ENCODE data around the gene TCF20. TPM values are rescaled to one million over a fixed set of nuclear protein-coding genes. Genes with fewer than 3 reads are reported as not detected.

The TCF20 gene
- total RNA-seq, 4 donors from 2014 or later: 20.8 to 34.8 (median 23.3) TPM

DNA sequence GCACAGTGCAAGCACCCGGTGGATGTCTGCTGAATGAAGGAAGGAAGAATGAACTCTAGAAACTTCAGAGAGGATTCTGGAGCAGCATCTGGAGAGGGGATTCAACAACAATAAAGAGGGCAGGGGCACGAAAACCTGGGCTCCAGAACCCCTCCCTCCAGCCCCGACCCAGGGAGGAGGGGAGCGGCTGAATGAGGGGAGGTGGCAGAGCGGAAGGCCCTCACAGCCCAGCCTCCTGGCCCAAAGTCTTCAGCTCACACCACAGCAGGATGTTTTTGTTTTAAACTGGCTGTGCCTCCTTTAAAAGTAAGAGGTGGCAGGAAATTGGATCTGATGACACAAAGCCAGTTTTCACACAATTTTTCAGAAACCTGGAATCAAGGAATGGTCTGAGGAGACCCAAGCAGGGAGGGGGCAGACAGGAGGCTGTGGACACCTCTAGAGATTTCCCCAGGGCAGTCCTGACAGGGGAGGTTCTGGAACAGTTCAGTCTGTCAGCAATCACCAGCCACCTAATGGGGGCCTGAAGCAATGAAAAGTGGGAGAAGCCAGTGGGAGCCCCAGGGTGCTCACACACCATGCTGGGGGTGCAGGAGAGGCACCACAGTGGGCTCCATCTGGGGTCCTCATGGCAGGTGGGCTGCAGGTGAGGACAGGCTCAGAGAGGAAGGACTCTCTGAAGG is 44.4 kb upstream of the TCF20 start:
- ATAC-seq (ENCODE audit: low FRiP score): no peak
- TF ChIP-seq CTCF (IDR thresholded peaks at IDR 0.05): no peak

GRCh38 chr22:42313804-42314581 is 43.5 kb upstream of the TCF20 start:
- ATAC-seq (ENCODE audit: low FRiP score): no peak
- DNase-seq (ENCODE audit: low spot score): no peak
- TF ChIP-seq CTCF (IDR thresholded peaks at IDR 0.05): no peak

More for the DNA sequence above, 44.4 kb upstream of the TCF20 start:
- DNase-seq (ENCODE audit: low spot score): no peak

- TF ChIP-seq CTCF (IDR thresholded peaks at IDR 0.05): no peak
- ATAC-seq (ENCODE audit: low FRiP score) (no peak), DNase-seq (ENCODE audit: low spot score) (no peak)
Observed at GRCh38 chr22:42313204-42313603, 42.8 kb upstream of the TCF20 start.

DNA sequence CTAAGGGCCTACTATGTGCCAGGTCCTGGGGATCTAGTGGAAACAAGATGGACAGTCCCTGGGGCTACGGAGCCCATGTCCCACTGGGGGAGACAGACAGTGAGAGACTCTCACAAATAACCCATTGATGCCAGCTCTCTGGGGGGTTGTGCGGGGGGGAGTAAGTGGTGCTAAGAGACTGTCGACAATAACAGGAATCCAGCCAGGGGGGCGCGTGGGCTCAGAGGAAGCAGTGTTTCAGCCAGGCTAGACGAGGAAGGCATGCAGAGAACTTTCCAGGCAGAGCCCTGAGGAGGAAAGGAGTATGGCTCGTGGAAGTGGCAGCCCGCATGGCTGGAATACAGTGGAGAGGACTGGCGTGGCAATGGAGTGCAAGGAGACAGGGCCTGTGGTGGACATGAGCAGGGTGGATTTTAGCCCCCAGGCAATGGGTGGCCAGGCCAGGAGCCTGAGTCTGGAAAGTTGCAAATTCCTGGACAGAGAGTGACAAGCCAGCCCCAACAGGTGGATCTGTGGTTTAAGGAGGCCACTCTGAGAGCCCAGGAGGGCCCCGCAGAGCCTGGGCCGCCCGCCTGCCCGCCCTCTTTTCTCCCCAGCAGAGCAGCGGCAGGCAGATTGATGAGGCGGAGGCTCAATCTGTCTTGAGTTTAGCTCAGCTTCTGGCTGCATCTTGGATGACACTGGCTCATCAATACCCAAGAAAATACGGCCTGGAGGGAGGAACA is 40.0 kb upstream of the TCF20 start:
- no peak for TF ChIP-seq CTCF (IDR thresholded peaks at IDR 0.05)
- ATAC-seq (ENCODE audit: low FRiP score) (no peak), DNase-seq (ENCODE audit: low spot score) (no peak)

DNA sequence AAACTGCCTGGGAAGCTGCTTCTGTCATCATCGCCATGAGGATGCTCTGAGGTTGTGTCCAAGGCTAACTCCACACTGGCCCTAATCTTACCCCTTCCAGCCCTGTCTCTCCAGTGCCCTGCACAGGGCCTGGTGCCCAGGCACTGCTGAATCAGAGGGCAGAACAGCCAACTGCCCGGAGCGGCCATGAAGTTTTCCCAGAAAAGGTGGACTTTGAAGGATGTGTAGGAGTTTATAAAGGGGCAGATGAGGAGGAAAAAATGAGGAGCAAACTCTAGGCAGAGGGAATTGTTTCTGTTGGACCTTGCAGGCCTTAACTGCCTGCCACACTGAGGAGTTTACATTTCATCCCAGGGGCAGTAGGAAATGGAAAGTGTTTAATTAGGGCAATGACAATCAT is 39.4 kb upstream of the TCF20 start:
- no peak for TF ChIP-seq CTCF (IDR thresholded peaks at IDR 0.05)
- DNase-seq (ENCODE audit: low spot score): no peak
- no peak for ATAC-seq (ENCODE audit: low FRiP score)

GRCh38 chr22:42308892-42309468 is 38.5 kb upstream of the TCF20 start:
- TF ChIP-seq CTCF (IDR thresholded peaks at IDR 0.05): no peak
- ATAC-seq (ENCODE audit: low FRiP score): no peak
- no peak for DNase-seq (ENCODE audit: low spot score)

All from omental fat pad (tissue), 4 donors.